ENCODE results near the gene ADGRL3.

The ADGRL3 gene

DNA sequence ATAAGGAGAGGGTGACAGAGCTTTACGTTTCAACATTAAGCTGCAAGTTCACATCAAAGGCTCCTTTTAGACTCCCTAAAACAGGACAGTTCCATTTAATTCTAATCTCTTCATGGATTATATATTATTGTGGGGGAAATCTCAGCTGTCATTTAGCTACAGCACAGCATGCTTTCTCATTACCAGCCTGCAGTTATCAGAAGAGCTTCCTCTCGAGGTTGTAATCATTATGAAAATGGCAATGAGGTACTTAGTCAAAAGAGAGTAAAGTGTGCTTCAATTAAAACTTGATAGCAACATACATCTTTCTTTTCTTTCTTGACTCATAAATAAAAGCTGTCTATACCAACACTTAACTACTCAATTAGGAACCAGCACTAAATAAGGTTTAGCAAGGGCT lies 896.8 kb downstream of the ADGRL3 start:
- no peaks in the 10 kb centered on the region for H3F3A ChIP-seq (ENCODE audit: insufficient read depth)
- H3K4me2 ChIP-seq (ENCODE audit: low read depth, low read length, poor library complexity, severe bottlenecking), result no peak overlapping the region
- H3K4me3 ChIP-seq (ENCODE audit: insufficient read depth, low read length, poor library complexity, severe bottlenecking), result no peak overlapping the region
- H3K27me3 ChIP-seq (ENCODE audit: low read length), result no peaks in the 10 kb centered on the region
- H3K9ac ChIP-seq (ENCODE audit: low read length), result no peak overlapping the region
- no peaks in the 10 kb centered on the region for H3K9me3 ChIP-seq (ENCODE audit: insufficient read depth, low read length)
- no peaks in the 10 kb centered on the region for H3K36me3 ChIP-seq (ENCODE audit: low read length)
- H3K9me2 ChIP-seq (replicated peaks; ENCODE audit: insufficient read depth, low read length), result no peaks in the 10 kb centered on the region
- no peaks in the 10 kb centered on the region for H4K20me1 ChIP-seq (ENCODE audit: low read depth, low read length)
- TF ChIP-seq CTCF (IDR thresholded peaks at IDR 0.05; ENCODE audit: insufficient read depth, low read length, poor library complexity, severe bottlenecking), result no peak
- TF ChIP-seq EZH2phosphoT487 (conservative IDR thresholded peaks at IDR 0.05; ENCODE audit: low read length), result no peak
- H3K79me2 ChIP-seq (ENCODE audit: insufficient read depth, low read length), result no peaks in the 10 kb centered on the region
- H3K27ac ChIP-seq (ENCODE audit: low read depth, low read length), result no peak overlapping the region
- H2AFZ ChIP-seq (ENCODE audit: low read depth, low read length, severe bottlenecking), result no peak overlapping the region

DNA sequence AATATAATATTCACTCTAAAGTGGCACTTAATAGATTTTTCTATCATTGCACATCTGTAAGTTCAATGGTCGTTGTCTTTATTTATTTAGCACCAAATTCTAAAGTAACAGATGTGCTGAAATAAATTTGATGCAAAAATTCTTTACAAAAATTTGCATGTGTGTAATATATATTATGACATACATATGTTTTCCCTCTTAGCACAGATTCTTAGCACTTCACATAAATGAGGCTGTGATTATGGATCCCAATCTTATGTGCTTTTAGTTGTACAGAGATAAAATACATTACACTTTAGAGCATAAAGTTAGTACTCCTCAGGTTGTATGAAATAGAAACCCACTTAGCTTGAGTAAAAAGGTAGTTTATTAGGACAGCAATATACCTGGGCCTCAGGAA lies 915.1 kb downstream of the ADGRL3 start:
- no peaks in the 10 kb centered on the region for H3F3A ChIP-seq (ENCODE audit: insufficient read depth)
- H3K9me2 ChIP-seq (replicated peaks; ENCODE audit: insufficient read depth, low read length), result no peaks in the 10 kb centered on the region
- H3K9ac ChIP-seq (ENCODE audit: low read length), result no peak overlapping the region
- no peak for TF ChIP-seq EZH2phosphoT487 (conservative IDR thresholded peaks at IDR 0.05; ENCODE audit: low read length)
- TF ChIP-seq CTCF (IDR thresholded peaks at IDR 0.05; ENCODE audit: insufficient read depth, low read length, poor library complexity, severe bottlenecking), result no peak
- no peaks in the 10 kb centered on the region for H3K9me3 ChIP-seq (ENCODE audit: insufficient read depth, low read length)
- no peaks in the 10 kb centered on the region for H3K79me2 ChIP-seq (ENCODE audit: insufficient read depth, low read length)
- H4K20me1 ChIP-seq (ENCODE audit: low read depth, low read length), result no peaks in the 10 kb centered on the region
- H3K4me3 ChIP-seq (ENCODE audit: insufficient read depth, low read length, poor library complexity, severe bottlenecking), result no peak overlapping the region
- no peak overlapping the region for H3K27ac ChIP-seq (ENCODE audit: low read depth, low read length)
- no peaks in the 10 kb centered on the region for H3K36me3 ChIP-seq (ENCODE audit: low read length)
- no peak overlapping the region for H2AFZ ChIP-seq (ENCODE audit: low read depth, low read length, severe bottlenecking)
- no peaks in the 10 kb centered on the region for H3K27me3 ChIP-seq (ENCODE audit: low read length)
- no peak overlapping the region for H3K4me2 ChIP-seq (ENCODE audit: low read depth, low read length, poor library complexity, severe bottlenecking)

DNA sequence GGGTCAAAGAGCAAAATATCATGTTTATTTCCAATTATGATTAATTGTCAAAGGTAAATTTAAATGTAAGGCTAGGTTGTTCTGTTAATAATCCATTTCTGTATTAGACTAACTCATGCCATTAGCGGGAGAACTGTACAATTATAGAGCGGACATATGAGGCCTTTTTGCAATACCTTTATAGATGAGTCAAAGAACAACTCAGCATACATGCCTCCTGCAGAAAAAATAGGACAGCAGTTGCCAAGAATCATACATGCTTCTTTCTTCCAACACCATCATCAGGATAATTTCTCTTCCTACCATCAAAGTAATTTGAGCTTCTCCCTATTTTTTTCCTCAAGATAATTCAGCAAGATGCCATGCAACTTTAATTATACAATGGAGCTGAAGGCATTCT lies 917.8 kb downstream of the ADGRL3 start:
- Histone ChIP-seq H3K9me3 (ENCODE audit: insufficient read depth, low read length) (no peaks in the 10 kb centered on the region), H3K4me3 (ENCODE audit: insufficient read depth, low read length, poor library complexity, severe bottlenecking) (no peak overlapping the region), H2AFZ (ENCODE audit: low read depth, low read length, severe bottlenecking) (no peak overlapping the region), H3K79me2 (ENCODE audit: insufficient read depth, low read length) (no peaks in the 10 kb centered on the region), H3K36me3 (ENCODE audit: low read length) (no peaks in the 10 kb centered on the region), H3K27me3 (ENCODE audit: low read length) (no peaks in the 10 kb centered on the region), H3K4me2 (ENCODE audit: low read depth, low read length, poor library complexity, severe bottlenecking) (no peak overlapping the region), H3K27ac (ENCODE audit: low read depth, low read length) (no peak overlapping the region), H3F3A (ENCODE audit: insufficient read depth) (no peaks in the 10 kb centered on the region), H3K9ac (ENCODE audit: low read length) (no peak overlapping the region), H4K20me1 (ENCODE audit: low read depth, low read length) (no peaks in the 10 kb centered on the region), H3K9me2 (replicated peaks; ENCODE audit: insufficient read depth, low read length) (no peaks in the 10 kb centered on the region)
- no peak for TF ChIP-seq EZH2phosphoT487 (conservative IDR thresholded peaks at IDR 0.05; ENCODE audit: low read length)
- TF ChIP-seq CTCF (IDR thresholded peaks at IDR 0.05; ENCODE audit: insufficient read depth, low read length, poor library complexity, severe bottlenecking), result no peak

GRCh38 chr4:62118558-62118957 lies 918.4 kb downstream of the ADGRL3 start:
- H3K9me2 ChIP-seq (replicated peaks; ENCODE audit: insufficient read depth, low read length), result no peaks in the 10 kb centered on the region
- H4K20me1 ChIP-seq (ENCODE audit: low read depth, low read length), result no peaks in the 10 kb centered on the region
- TF ChIP-seq CTCF (IDR thresholded peaks at IDR 0.05; ENCODE audit: insufficient read depth, low read length, poor library complexity, severe bottlenecking), result no peak
- no peak for TF ChIP-seq EZH2phosphoT487 (conservative IDR thresholded peaks at IDR 0.05; ENCODE audit: low read length)
- no peaks in the 10 kb centered on the region for H3K27me3 ChIP-seq (ENCODE audit: low read length)
- H2AFZ ChIP-seq (ENCODE audit: low read depth, low read length, severe bottlenecking), result no peak overlapping the region
- H3K27ac ChIP-seq (ENCODE audit: low read depth, low read length), result no peak overlapping the region
- no peak overlapping the region for H3K9ac ChIP-seq (ENCODE audit: low read length)
- H3K4me2 ChIP-seq (ENCODE audit: low read depth, low read length, poor library complexity, severe bottlenecking), result no peak overlapping the region
- no peaks in the 10 kb centered on the region for H3K9me3 ChIP-seq (ENCODE audit: insufficient read depth, low read length)
- no peak overlapping the region for H3K4me3 ChIP-seq (ENCODE audit: insufficient read depth, low read length, poor library complexity, severe bottlenecking)
- H3K79me2 ChIP-seq (ENCODE audit: insufficient read depth, low read length), result no peaks in the 10 kb centered on the region
- no peaks in the 10 kb centered on the region for H3K36me3 ChIP-seq (ENCODE audit: low read length)
- no peaks in the 10 kb centered on the region for H3F3A ChIP-seq (ENCODE audit: insufficient read depth)
